Heart left ventricle (tissue), 13 donors: ENCODE results near the gene FBXW8.

Source experiments
- CTCF ChIP-seq, 12 donors: fragments of 200-600 bp; sonication (generic) in 4 of 12; IDR thresholded peaks; one replicate each; pipeline versions ENCODE4 v1.5.0 to v1.8.0; 2018 to 2022; ENCODE audit warnings: antibody characterized with exemption in 12 of 12, mild to moderate bottlenecking in 5 of 12
- POLR2A ChIP-seq, 2 donors: fragments of 450-650 bp; IDR thresholded peaks; one replicate each; pipeline ENCODE4 v1.6.1; 2017; ENCODE audit warnings: antibody characterized with exemption in 2 of 2, mild to moderate bottlenecking in 2 of 2, moderate library complexity in 2 of 2
- donor health status: ischemic (EF 13 %, LVEDD 7.1; RV severe dilation, severe dysfunction).
- donor health status: DM: no; HTN: yes; CAD: no.
- donor health status: DM: no; HTN: no; CAD: no.
- donor health status: ischemic (EF 25% LVEDD 6.9; RV normal size, moderate dysfunction).
- donor health status: ischemic (EF 25% LVEDD 5.7; RV mildly dilated, moderate dysfunction).
- donor health status: ischemic (EF 35%, LVEDD 5.7; RV mildly dilated, moderate dysfunction).
- donor health status: nonischemic (EF 11% LVEDD 7.7; RV severe dilation, severe dysfunction).
- donor health status: DM: yes; HTN: yes; CAD: no.
- donor health status: PGD.
- donor health status: ischemic (EF 29% LVEDD 5.4; RV normal size, mild dysfunction).
- donor health status: nonischemic (EF 23%, LVEDD 6.1; RV moderate dilation, normal function).

- no peak for TF ChIP-seq CTCF (IDR thresholded peaks at IDR 0.05)
- TF ChIP-seq POLR2A (IDR thresholded peaks at IDR 0.05), result no peak
Observed at GRCh38 chr12:116990329-116990728, 79.6 kb downstream of the FBXW8 start.
